Right lobe of liver (tissue), 6 donors: Measurements from ENCODE around the gene ZNF618. TPM values are rescaled to one million over a fixed set of nuclear protein-coding genes. Genes with fewer than 3 reads are reported as not detected.
"Not testable (repeated sequence)": the region's sequence is repeated elsewhere in the genome, so short reads cannot be mapped to it uniquely, and the experiment has no call there.

Experiments
- ATAC-seq, 4 donors: fragments of 200-7000 bp; cut with Tn5 transposase; one replicate each; pipeline ENCODE4 v1.9.1; 2020; ENCODE audit warnings: mild to moderate bottlenecking in 4 of 4, moderate library complexity in 4 of 4
- DNase-seq, 3 donors: peaks; one replicate each; pipeline ENCODE4 v3.0.0-alpha.2; 2020
- H3K27ac ChIP-seq, 3 donors: fragments of 200-600 bp; one replicate each; pipeline ENCODE4 v1.8.0; 2022
- H3K27me3 ChIP-seq, 2 donors: fragments of 200-600 bp; one replicate each; pipeline ENCODE4 v1.8.0; 2022
- H3K36me3 ChIP-seq, 4 donors: fragments of 200-600 bp; sonication (generic) in 1 of 4; one replicate each; pipeline versions ENCODE4 v1.5.1 to v1.8.0; 2017 to 2022; ENCODE audit warnings: control low read depth in 1 of 4
- H3K4me1 ChIP-seq, 4 donors: fragments of 200-600 bp; sonication (generic) in 1 of 4; one replicate each; pipeline versions ENCODE4 v1.5.1 to v1.8.0; 2017 to 2022; ENCODE audit warnings: control low read depth in 1 of 4
- H3K4me3 ChIP-seq, 3 donors: fragments of 200-600 bp; one replicate each; pipeline ENCODE4 v1.8.0; 2022
- H3K9me3 ChIP-seq, 4 donors: fragments of 200-600 bp; sonication (generic) in 1 of 4; one replicate each; pipeline versions ENCODE4 v1.5.1 to v1.8.0; 2017 to 2022; ENCODE audit warnings: control low read depth in 1 of 4
- POLR2A ChIP-seq: fragments of 450-650 bp; IDR thresholded peaks from one replicate; pipeline ENCODE4 v1.6.1; 2017; ENCODE audit warnings: antibody characterized with exemption, mild to moderate bottlenecking
- WGBS: methylation state at CpG from one replicate; pipeline ENCODE4 v1.1.6; 2018; ENCODE audit warnings: low coverage, low lambda C conversion rate; ENCODE audit not compliant: insufficient coverage; ENCODE audit errors: missing lambda C conversion rate; 5-methylcytosine and 5-hydroxymethylcytosine counted together
- intact Hi-C, 2 donors: fragments of 100-400 bp; cut with DNase I; formaldehyde crosslinking; loops; one replicate each; pipeline versions ENCODE4 v1.11.2 to v1.14.1; 2022
- total RNA-seq, 6 experiments: library from RNA; depleted of rRNA in 2 of 6; stranded (reverse); fragments of >200 nt in 2 of 6; fragmentation: NEBNext Ultra II Directional in 3 of 6; extraction: Animal tissue kit (Norgen Biotek cat#: 25700) in 3 of 6; gene quantifications; one replicate each; pipeline versions ENCODE4 v1.1.0 to v1.2.4, GENCODE V29; 2016 to 2023
- TF ChIP-seq, protein P1 (sequence below), 4 donors: fragments of 200-600 bp in 3 of 4; fragments of 450-650 bp in 1 of 4; IDR thresholded peaks; one replicate each; pipeline versions ENCODE4 v1.5.1 to v1.8.0; 2016 to 2022; ENCODE audit warnings: antibody characterized with exemption in 4 of 4, mild to moderate bottlenecking in 2 of 4
- donor health status: DM: no; HTN: yes; CAD: no.
- donor health status: DM: no; HTN: no; CAD: no.
- donor health status: DM: no; HTN: no; CAD: no.
- donor health status: DM: no; HTN: yes; CAD: no.
- donor health status: DM: no; HTN: yes; CAD: no.

ZNF618 gene
- total RNA-seq, 6 experiments from 2014 or later = 2.9 to 7.9 (median 6.0) TPM

DNA sequence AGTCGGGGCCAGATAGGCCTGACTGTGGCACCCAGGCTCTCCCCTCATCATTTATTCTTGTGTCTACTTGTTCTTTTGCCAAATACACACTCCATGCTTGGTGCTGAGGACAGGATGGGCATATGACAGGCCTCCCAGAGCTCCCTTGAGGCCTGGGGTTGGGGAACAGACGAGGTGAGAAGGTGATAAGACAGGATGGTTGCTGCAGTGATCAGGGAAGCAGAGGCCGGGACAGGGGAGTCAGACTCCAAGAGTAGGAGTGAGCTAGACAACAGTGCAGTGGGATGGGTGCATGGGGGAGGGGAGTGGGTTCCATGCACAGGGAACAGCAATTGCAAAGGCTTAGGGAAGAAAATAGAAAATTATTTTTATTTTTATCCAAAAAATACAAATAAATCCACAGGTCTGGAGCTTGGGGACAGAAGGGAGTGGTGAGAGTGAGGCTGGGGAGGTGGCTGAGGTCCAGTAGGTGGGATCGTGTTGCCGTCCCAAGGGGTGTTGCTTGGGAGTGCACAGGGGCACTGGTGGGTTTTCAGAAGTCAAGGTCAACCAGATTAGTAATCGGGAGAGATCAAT lies 205.4 kb downstream of the ZNF618 start:
- 29% methylated on average over 5 of the region's 6 CpGs for WGBS
- DNase-seq (no peak), ATAC-seq (peak; percentile 10 to 25 (median 19))
- intact Hi-C loops = no loop called here
- H3K4me3 ChIP-seq = peak overlapping the region in 2 of 3 donors; percentile 38 to 43
- peaks cover 0 to 3% (median under 1%) of the 10 kb centered on the region in 4 donors for H3K36me3 ChIP-seq
- TF ChIP-seq, protein P1, sequence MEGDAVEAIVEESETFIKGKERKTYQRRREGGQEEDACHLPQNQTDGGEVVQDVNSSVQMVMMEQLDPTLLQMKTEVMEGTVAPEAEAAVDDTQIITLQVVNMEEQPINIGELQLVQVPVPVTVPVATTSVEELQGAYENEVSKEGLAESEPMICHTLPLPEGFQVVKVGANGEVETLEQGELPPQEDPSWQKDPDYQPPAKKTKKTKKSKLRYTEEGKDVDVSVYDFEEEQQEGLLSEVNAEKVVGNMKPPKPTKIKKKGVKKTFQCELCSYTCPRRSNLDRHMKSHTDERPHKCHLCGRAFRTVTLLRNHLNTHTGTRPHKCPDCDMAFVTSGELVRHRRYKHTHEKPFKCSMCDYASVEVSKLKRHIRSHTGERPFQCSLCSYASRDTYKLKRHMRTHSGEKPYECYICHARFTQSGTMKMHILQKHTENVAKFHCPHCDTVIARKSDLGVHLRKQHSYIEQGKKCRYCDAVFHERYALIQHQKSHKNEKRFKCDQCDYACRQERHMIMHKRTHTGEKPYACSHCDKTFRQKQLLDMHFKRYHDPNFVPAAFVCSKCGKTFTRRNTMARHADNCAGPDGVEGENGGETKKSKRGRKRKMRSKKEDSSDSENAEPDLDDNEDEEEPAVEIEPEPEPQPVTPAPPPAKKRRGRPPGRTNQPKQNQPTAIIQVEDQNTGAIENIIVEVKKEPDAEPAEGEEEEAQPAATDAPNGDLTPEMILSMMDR (IDR thresholded peaks at IDR 0.05) = no peak
- TF ChIP-seq POLR2A = no peak
- no peaks in the 10 kb centered on the region for H3K27me3 ChIP-seq
- peak overlapping the region; percentile 40 to 88 (median 72) for H3K27ac ChIP-seq
- no peaks in the 10 kb centered on the region for H3K9me3 ChIP-seq
- H3K4me1 ChIP-seq = peaks cover 0 to 39% (median 15%) of the 10 kb centered on the region in 4 donors

DNA sequence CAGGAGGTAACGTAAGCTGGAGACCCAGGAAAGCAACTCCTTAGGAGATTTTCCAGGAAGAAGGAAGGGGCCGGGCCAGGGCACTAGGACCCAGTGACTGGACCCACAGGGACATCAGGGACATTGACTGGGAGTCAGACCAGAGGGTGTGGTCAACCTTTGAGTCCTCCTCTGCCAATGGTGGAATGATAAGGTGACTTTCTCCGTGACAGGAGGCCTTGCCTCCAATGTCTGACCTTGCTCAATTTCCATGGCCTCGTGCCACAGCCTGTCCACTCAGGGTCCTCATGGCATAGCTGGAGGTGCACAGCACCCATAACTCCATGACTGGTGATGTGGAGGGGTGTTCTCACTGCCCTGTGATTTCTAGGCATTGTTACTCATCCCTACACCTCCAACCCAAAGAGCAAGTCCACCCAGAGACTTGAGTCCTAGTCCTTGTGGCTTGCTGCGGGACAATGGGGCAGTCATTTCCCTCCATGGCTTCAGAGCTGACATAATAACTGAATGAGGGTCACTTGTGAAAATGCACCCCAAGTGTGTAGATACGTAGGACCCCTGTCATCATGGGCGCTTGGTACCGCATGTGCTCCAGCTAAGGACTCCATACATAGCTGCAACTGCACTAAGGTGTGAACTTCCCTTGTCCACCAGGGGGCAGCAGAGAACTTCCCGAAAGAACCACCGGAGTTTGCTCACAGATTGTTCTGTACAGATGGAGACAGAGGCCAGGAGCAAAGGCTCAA lies 206.1 kb downstream of the ZNF618 start:
- Histone ChIP-seq H3K36me3 (no peaks in the 10 kb centered on the region), H3K27ac (peak overlapping the region; percentile 47 to 88 (median 72)), H3K27me3 (no peaks in the 10 kb centered on the region), H3K9me3 (no peaks in the 10 kb centered on the region), H3K4me1 (peaks cover 0 to 39% (median 15%) of the 10 kb centered on the region in 4 donors), H3K4me3 (peak overlapping the region in 2 of 3 donors; percentile 38 to 43)
- DNase-seq (peak; percentile 82 to 95 (median 88)), ATAC-seq (peak; percentile 65 to 76 (median 68))
- TF ChIP-seq, protein P1 (IDR thresholded peaks at IDR 0.05) = peak; percentile 92 to 97 (median 94)
- TF ChIP-seq POLR2A = peak; percentile 44
- intact Hi-C loops = no loop called here
- WGBS = 40% methylated on average over 1 of the region's 10 CpGs

DNA sequence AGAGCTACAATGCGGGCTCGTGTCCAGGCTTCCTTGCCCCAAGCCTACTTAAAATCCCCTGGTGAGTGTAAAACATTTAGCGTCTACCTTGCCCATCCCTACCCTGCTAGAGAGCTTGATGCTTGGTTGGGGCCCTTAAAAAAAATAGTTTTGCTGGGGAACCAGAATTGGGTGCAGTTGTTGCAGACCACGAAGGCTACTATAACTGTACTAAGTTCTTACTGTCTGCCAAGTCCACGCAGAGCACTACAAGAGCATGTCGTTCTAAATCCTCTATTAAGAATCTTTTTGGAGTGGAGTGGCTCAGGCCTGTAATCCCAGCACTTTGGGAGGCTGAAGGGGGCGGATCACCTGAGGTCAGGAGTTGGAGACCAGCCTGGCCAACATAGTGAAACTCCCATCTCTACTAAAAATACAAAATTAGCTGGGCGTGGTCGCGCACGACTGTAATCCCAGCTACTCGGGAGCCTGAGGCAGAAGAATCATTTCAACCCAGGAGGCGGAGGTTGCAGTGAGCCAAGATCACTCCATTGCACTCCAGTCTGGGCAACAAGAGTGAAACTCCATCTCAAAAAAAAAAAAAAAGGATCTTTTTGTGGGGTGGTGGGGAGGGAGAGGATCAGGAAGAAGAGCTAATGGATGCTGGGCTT lies 206.8 kb downstream of the ZNF618 start:
- H3K27me3 ChIP-seq, DNase-seq, H3K36me3 ChIP-seq, H3K9me3 ChIP-seq, ATAC-seq, intact Hi-C loops: not testable (repeated sequence)
- peaks cover 0 to 39% (median 15%) of the 10 kb centered on the region in 4 donors for H3K4me1 ChIP-seq
- WGBS = 51% methylated on average over 10 of the region's 13 CpGs
- H3K4me3 ChIP-seq = peak overlapping the region in 2 of 3 donors; percentile 38 to 43
- H3K27ac ChIP-seq = peak overlapping the region; percentile 21 to 88 (median 47)

DNA sequence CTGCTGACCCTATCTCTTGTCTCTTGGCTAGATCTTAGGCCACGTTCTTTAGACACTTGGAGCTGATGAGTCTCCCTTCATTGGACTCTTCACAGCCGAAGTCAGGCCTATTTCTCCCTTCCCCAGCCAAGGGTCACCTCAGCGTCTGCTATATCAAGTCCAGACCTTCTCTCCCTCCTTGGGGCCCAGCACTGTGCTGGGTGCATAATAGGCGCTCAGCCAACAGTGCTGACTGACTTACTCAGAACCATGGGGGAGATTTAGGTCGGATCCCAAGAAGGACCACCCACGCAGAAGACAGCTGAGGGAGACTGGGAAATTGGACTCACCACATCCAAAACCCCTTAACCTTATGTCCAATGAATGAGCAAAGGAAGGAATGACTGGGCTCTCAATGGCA lies 207.6 kb downstream of the ZNF618 start:
- Histone ChIP-seq H3K27ac (no peak overlapping the region), H3K27me3 (no peaks in the 10 kb centered on the region), H3K36me3 (no peaks in the 10 kb centered on the region), H3K4me1 (peaks cover 0 to 36% (median 14%) of the 10 kb centered on the region in 4 donors), H3K9me3 (no peaks in the 10 kb centered on the region), H3K4me3 (no peak overlapping the region)
- no peak for ATAC-seq
- WGBS = 92% methylated on average over 4 of the region's 6 CpGs
- intact Hi-C loops = no loop called here
- DNase-seq = peak in 1 of 3 donors; percentile 39
- TF ChIP-seq, protein P1 (IDR thresholded peaks at IDR 0.05) = no peak
- TF ChIP-seq POLR2A = no peak
